GM12872 (cell line): ENCODE measurements around the gene KIF25.

ENCODE experiments used
- TF ChIP-seq, protein P1 (sequence below): IDR thresholded peaks from 3 replicates; pipeline ENCODE4 v1.5.1; 2011; ENCODE audit warnings: low read depth, mild to moderate bottlenecking, low read length, moderate library complexity; ENCODE audit not compliant: insufficient read depth

KIF25 gene

DNA sequence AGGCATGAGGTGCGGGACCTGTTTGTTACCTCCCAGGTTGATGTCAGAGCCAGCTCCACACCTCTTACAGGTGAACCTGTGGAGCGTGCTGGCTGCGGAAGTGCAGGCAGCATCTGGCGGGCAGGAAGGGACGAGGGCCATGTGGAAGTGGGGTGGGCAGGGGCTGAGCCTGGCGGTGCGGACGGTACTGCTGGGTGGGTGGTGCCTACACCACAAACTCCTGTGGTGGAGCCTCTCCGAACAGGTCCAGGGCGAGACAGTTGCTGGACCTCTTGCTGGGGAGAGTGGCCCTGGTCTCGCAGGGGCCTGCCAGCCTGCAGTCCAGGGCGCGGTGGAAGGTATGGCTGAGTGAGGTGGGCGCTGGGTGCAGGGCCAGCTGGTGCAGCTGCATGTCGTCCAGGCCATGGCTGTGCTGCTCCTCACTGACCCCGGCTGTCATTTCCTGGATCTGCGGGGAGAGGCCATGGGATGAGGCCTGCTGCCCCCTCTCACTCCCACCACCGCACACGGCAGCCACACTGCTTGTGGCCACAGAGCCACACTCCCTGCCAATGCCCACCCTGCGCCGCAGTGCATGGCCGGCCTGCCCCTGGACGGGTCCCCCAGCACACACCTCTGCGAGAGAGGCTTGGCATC lies 59.5 kb downstream of the KIF25 start:
- TF ChIP-seq, protein P1, sequence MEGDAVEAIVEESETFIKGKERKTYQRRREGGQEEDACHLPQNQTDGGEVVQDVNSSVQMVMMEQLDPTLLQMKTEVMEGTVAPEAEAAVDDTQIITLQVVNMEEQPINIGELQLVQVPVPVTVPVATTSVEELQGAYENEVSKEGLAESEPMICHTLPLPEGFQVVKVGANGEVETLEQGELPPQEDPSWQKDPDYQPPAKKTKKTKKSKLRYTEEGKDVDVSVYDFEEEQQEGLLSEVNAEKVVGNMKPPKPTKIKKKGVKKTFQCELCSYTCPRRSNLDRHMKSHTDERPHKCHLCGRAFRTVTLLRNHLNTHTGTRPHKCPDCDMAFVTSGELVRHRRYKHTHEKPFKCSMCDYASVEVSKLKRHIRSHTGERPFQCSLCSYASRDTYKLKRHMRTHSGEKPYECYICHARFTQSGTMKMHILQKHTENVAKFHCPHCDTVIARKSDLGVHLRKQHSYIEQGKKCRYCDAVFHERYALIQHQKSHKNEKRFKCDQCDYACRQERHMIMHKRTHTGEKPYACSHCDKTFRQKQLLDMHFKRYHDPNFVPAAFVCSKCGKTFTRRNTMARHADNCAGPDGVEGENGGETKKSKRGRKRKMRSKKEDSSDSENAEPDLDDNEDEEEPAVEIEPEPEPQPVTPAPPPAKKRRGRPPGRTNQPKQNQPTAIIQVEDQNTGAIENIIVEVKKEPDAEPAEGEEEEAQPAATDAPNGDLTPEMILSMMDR: no peak

- TF ChIP-seq, protein P1: no peak
These were observed 60.4 kb downstream of the KIF25 start for GRCh38 chr6:168057836-168058235.

DNA sequence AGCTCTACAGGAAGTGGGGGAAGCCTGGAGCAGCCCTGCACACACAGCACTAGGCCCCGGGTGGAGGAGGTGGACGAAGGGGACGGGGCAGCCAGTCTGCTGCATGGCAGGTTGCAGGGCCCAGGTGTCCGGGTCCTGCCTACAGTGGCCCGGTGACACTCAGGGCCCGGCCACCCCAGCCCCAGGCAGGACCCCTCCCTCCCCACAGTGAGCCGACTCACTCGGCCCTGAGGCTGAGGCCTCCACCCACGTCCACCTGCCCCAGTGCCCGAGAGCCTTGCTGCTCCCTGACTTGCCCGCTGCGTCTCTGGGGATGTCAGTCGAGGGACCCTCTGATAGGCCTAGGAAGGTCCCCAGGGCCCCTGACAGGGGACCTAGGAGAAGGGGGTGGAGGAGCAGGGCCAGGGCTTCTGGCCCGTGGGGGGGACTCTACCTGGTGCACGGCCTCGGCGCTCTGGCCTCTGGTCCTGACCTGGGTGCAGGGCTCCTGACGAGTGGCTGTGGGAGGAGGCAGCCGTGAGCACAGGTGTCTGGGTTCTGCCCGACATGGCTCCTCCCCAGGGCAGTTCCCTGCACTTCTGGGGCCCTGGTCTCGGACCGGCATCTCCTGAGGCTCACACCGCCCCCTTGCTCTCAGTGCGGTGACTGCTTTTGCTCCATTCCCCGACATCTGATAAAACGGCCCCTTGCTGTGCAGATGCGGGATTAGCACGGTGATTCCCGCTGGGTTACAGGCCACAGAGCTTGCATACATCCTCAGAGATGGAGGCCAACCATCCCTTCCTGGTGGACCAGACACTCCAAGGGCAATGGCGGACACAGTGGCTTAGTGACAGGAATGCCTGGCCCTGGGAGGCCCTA lies 61.5 kb downstream of the KIF25 start:
- TF ChIP-seq, protein P1: no peak

GRCh38 chr6:168060521-168060931 lies 63.1 kb downstream of the KIF25 start:
- TF ChIP-seq, protein P1: no peak

DNA sequence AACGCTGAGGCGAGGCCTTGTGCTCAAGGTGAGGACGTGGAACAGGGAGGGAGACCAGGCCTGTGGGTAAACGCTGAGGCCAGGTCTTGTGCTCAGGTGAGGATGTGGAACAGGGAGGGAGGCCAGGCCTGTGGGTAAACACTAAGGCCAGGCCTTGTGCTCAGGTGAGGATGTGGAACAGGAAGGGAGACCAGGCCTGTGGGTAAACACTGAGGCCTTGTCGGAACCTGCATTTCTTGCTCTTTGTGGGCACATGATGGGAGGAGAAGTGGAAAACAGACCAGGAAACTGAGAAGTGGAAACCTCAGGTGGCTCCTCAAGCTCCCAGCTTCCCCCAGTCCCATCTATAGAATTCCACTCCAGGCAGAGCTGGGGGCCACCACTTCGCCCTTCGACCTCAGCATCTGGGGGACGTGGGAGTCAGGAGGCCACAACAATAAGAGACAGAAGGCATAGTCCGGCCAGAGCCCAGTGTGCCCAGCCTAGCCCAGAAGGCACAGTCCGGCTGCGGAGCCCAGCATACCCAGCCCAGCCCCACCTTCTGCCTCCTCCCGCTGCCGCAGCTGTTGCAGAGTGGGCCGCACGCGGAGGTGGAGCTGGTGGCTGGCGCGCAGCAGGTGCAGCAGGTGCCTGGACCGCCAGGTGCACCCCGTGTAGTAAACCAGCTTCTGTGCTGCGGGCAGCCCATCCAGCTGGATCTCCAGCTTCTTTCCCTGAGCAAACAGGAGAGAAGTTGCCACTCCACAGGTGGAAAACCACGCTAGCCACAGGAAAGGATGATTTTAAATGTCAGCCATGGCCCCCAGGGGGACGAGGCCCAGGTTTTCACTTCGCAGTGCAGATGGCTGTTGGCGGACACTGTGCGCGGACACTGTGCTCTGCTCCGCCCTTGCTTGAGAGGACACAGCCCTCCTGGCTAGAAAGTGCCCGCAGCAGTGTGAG lies 64.1 kb downstream of the KIF25 start:
- TF ChIP-seq, protein P1: no peak

DNA sequence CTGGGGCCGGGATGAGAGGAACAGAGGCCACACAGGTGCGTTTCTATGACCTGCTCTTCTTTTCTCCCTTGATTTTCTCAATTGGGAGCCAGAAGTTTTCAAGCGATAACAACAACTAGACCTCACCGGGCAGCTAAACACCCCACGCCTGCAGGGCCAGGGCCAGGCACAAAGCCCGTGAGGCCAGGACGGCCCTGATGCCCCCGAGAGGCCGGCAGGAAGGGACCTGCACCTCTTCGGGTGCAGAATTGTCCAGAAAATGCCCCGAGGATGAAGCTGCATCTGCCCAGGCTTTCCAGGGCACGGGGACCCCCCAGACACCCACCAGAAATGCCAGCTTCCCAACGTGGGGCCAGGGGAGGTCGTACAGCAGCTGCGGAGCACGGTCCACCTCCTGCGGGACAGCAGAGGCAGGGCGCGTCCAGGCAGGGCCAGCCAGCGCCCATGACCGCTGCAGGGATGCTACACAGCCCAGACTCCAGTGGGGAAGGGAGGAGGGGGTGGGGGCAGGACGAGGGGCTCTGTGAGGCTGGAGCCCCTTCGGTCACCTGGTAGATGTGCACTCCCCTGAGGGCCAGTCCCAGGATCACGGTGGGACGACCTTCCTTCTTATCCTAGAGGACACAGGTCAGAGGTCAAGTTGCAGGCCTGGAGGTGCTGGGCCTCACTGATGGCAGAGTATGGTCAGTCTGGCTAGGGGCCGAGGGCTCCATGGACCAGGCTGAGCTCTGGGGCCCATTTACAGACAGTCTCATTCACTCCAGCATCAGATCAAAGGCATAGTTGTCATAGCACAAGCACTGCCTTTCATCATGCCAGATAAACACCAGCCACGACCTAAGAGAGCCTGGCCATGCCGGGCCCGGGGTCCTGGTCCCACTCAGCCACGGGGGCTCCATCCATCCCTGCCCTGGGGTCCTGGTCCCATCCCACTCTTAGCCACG lies 65.1 kb downstream of the KIF25 start:
- TF ChIP-seq, protein P1: no peak
